Stomach smooth muscle (tissue), 2 donors: ENCODE results near the gene NAV2.
"Not testable (repeated sequence)": the region's sequence is repeated elsewhere in the genome, so short reads cannot be mapped to it uniquely, and the experiment has no call there.

ENCODE experiments used
- H3K27ac ChIP-seq: one replicate; pipeline ENCODE4 v1.7.0; 2013; ENCODE audit warnings: mild to moderate bottlenecking, low read length, inconsistent platforms
- H3K27me3 ChIP-seq, 2 donors: one replicate each; pipeline ENCODE4 v1.7.0; 2013; ENCODE audit warnings: low read length in 2 of 2; ENCODE audit not compliant: insufficient read depth in 2 of 2, control insufficient read depth in 1 of 2
- H3K36me3 ChIP-seq, 2 donors: one replicate each; pipeline ENCODE4 v1.7.0; 2013; ENCODE audit warnings: low read length in 2 of 2; ENCODE audit not compliant: control insufficient read depth in 2 of 2, insufficient read depth in 2 of 2
- H3K4me1 ChIP-seq: one replicate; pipeline ENCODE4 v1.7.0; 2013; ENCODE audit warnings: low read length; ENCODE audit not compliant: control insufficient read depth, insufficient read depth
- H3K4me3 ChIP-seq, 2 donors: one replicate each; pipeline ENCODE4 v1.7.0; 2013; ENCODE audit warnings: low read length in 2 of 2
- H3K9ac ChIP-seq, 2 donors: one replicate each; pipeline ENCODE4 v1.7.0; 2013; ENCODE audit warnings: low read length in 2 of 2, mild to moderate bottlenecking in 1 of 2
- H3K9me3 ChIP-seq, 2 donors: one replicate each; pipeline ENCODE4 v1.7.0; 2013; ENCODE audit warnings: low read length in 2 of 2; ENCODE audit not compliant: control insufficient read depth in 2 of 2
- donor health status: healthy.
- donor health status: Pancreatic carcinoma.

Gene NAV2

DNA sequence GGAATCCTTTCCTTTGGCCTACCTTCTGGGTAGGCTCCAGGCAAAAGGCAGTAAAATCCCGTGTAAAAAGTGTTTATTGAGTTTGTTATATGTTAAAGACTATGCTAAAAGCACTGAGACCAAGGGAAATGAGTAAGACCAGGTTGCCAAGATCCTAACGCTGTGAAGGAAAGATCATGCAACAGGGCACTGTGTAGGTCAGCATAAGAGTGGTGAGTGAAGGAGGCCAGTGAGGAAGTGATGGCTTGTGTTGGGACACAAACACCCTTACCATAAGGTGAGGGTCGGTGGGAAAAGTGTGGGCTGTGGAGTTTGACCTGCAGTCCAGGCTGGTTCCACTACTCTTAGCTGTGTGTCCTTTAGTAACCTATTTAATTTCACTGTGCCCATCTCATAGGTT lies 245.6 kb downstream of the NAV2 start:
- H3K9ac ChIP-seq: no peak overlapping the region
- no peak overlapping the region for H3K27ac ChIP-seq

DNA sequence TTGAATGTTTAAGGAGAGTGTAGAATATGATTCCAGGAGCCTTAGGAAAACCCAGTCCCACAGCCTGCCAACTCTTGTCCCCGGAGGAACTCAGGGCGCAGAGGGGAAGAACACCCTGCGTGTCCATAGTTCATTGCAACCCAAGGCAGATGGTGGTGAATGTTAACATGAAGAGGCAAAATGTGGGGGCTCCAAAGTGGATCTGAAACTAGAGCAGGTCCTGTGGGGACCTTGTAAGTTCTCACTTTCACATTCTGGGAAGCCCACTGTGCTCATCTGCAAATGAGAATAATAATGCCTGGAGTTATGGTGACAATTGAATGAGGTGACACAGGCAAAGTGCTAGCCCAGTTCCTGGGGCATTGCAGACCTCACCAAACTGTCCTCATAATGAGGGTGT lies 246.6 kb downstream of the NAV2 start:
- Histone ChIP-seq H3K9me3 (no peaks in the 10 kb centered on the region), H3K36me3 (peaks cover 17 to 34% of the 10 kb centered on the region in 2 donors), H3K9ac (no peak overlapping the region), H3K27me3 (no peaks in the 10 kb centered on the region), H3K4me1 (peaks cover 17% of the 10 kb centered on the region), H3K4me3 (no peak overlapping the region), H3K27ac (no peak overlapping the region)

More for the DNA sequence above, 245.6 kb downstream of the NAV2 start:
- no peaks in the 10 kb centered on the region for H3K9me3 ChIP-seq
- H3K27me3 ChIP-seq: no peaks in the 10 kb centered on the region
- peaks cover 17 to 27% of the 10 kb centered on the region in 2 donors for H3K36me3 ChIP-seq
- H3K4me3 ChIP-seq: no peak overlapping the region
- H3K4me1 ChIP-seq: peaks cover 27% of the 10 kb centered on the region

DNA sequence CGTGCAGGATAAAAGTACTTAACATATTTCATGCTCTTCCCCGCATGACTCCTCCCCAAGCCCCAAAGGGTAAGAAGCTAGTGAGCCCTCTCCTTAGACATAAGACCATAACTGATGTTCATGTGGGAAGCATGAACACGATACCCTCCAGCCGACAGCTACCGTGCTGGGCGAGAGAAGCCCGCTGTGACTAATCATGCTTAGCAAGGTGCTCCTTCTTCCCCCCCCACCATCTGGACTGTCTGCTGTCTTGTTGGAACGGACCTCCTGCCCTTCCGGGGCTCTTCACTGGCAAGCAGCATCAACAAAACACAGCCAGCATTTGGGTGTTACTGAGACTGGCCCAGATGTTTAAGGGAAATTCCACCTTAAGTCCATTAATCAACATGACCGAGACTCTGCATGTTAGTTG lies 247.0 kb downstream of the NAV2 start:
- Histone ChIP-seq H3K9me3 (no peaks in the 10 kb centered on the region), H3K4me3 (no peak overlapping the region), H3K36me3 (peaks cover 17 to 34% of the 10 kb centered on the region in 2 donors), H3K27ac (no peak overlapping the region), H3K27me3 (no peaks in the 10 kb centered on the region), H3K9ac (no peak overlapping the region), H3K4me1 (peaks cover 13% of the 10 kb centered on the region)

DNA sequence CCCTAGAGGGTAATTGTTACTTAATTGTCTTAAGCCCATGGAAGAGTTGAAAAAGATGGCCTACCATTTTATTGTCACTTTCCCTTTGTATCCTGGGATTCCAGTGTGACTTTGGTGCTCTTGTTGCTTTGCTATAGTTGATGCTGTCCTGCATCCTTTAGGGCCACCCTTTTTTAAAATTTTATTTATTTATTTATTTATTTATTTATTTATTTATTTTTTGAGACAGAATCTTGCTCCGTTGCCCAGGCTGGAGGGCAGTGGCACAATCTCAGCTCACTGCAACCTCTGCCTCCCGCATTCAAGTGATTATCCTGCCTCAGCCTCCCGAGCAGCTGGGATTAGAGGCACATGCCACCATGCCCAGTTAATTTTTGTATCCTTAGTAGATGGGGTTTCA lies 247.8 kb downstream of the NAV2 start:
- not testable (repeated sequence) for H3K27me3 ChIP-seq, H3K27ac ChIP-seq, H3K9ac ChIP-seq, H3K4me3 ChIP-seq, H3K9me3 ChIP-seq
- Histone ChIP-seq H3K36me3 (peaks cover 17 to 31% of the 10 kb centered on the region in 2 donors), H3K4me1 (peaks cover 10% of the 10 kb centered on the region)

DNA sequence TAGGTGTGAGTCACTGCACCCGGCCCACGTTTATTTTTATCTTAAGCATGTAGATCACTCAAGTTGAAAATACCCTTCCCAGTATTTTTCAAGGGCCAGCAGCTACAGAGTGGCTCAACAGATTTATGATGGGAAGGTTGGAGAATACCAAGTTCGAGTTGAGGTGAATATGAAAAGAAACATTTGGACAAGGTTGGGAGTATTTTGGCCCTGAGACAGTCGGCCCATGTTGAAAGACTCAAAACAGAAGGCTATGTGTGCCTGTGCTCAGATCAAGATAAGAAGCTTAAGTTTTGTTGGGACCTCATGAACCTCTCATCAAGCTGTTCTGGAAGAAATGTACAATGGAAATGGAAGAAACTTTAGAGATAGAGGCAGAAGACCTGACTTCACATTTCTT lies 248.6 kb downstream of the NAV2 start:
- Histone ChIP-seq H3K36me3 (peaks cover 22 to 36% of the 10 kb centered on the region in 2 donors), H3K4me3 (no peak overlapping the region), H3K27me3 (no peaks in the 10 kb centered on the region), H3K9ac (no peak overlapping the region), H3K27ac (no peak overlapping the region), H3K9me3 (no peaks in the 10 kb centered on the region), H3K4me1 (peaks cover 10% of the 10 kb centered on the region)

DNA sequence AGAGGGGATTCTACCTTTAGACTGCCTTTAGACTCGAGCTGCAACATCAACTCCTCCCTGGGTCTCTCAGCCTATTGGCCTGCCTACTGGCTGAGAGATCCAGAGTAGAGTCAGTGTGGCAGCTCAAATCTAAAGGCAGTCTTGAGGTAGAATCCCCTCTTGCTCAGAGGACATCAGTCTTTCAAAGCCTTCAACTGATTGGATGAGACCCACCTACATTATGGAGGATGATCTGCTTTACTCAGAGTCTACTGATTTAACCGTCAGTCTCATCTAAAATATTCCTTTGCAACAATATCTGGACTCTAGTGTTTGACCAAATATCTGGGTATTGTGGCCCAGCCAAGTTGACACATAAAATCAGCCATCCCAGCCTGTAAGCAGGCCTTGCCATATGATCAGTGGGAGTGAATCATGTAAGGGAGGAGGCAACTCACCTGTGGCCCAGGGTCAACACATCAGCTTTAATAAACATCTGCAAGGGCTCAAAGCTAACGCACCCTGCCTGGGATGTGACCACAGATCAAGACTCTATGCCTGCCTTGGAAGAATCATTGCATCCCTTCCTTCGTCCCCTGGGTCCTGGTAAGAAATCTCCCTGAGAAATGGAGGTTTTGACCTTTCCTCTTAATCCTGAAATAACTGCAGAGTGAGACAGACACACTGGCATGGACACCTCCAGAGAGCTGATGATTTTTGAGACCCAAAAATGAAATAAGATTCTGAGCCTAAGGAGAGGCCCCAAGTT lies 249.6 kb downstream of the NAV2 start:
- no peak overlapping the region for H3K9ac ChIP-seq
- no peaks in the 10 kb centered on the region for H3K9me3 ChIP-seq
- peaks cover 26 to 35% of the 10 kb centered on the region in 2 donors for H3K36me3 ChIP-seq
- peaks cover 10% of the 10 kb centered on the region for H3K4me1 ChIP-seq
- H3K27me3 ChIP-seq: no peaks in the 10 kb centered on the region
- no peak overlapping the region for H3K27ac ChIP-seq
- no peak overlapping the region for H3K4me3 ChIP-seq

DNA sequence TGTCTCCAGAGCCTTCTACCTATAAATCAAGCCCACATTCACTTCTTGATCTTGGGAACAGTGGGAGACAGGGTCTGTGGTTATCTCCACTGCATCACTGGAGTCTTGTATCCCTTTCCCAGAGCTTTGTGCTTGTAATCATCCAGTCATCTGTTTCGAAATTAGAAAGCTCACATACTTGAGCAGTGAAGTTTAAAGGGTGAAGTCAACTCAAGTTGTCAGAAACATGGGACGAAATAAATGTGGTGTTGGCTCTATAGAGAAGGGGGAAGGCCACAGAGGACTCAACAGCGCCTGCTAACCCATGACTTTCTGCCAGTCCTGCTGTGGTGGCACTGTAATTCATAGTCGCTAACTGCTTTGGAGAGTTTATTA lies 250.2 kb downstream of the NAV2 start:
- Histone ChIP-seq H3K27ac (no peak overlapping the region), H3K27me3 (no peaks in the 10 kb centered on the region), H3K4me3 (no peak overlapping the region), H3K36me3 (peaks cover 22 to 36% of the 10 kb centered on the region in 2 donors), H3K4me1 (peaks cover 10% of the 10 kb centered on the region), H3K9ac (no peak overlapping the region), H3K9me3 (no peaks in the 10 kb centered on the region)

DNA sequence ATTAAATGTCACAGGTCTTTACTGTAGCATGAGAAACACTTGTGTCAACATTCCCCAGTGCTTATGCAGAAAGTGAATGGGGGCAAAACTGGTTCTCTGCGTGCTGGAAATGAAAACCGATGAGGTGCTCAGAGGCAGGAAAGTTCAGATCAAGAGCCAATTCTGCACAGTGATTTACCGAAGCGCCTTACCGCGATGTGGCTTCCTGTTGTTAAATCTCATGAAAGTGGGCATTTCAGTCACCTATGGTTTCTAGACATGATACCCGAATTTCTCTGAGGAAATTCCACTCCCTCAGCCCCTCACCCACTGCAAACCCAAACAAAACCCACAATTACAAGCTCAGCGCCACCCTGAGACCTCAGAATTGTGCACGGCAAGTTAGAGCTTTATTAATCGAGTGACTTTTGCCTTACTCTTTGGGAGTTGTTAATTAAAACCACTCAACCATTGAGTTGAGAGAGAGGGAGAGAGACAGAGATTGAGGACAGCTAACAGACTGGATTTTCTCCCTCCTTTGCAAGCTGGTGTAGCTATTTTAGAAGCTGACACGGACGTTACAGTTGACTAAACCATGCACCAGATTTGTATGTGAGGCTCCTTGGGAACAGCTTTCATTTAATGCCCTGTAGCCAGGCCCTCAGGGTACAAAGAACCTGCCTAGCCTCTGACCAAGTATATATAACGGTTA lies 251.2 kb downstream of the NAV2 start:
- peaks cover 22 to 39% of the 10 kb centered on the region in 2 donors for H3K36me3 ChIP-seq
- no peak overlapping the region for H3K4me3 ChIP-seq
- H3K4me1 ChIP-seq: peaks cover 3% of the 10 kb centered on the region
- H3K9ac ChIP-seq: no peak overlapping the region
- H3K9me3 ChIP-seq: no peaks in the 10 kb centered on the region
- no peak overlapping the region for H3K27ac ChIP-seq
- no peaks in the 10 kb centered on the region for H3K27me3 ChIP-seq

DNA sequence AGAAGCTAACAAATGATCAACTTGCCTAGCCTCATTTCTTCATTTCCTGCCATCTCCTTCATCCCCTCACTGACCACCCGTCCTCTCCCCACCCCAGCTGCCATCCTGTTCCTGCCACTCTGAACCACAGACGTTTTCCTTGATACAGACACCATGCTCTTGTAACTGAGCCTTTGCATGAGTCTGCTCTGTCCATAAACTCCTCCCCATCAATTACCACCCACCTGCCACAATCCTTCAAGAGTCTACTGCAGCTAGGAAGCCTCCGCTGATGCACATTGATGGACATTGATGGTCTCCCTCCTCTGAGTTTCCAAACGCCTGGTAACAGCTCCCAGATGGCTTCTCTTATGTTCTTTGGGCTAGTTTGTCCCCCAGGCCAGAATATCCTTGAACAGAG lies 253.8 kb downstream of the NAV2 start:
- no peak overlapping the region for H3K9ac ChIP-seq
- H3K4me3 ChIP-seq: no peak overlapping the region
- no peaks in the 10 kb centered on the region for H3K9me3 ChIP-seq
- H3K27ac ChIP-seq: no peak overlapping the region
- H3K27me3 ChIP-seq: no peaks in the 10 kb centered on the region
- no peaks in the 10 kb centered on the region for H3K4me1 ChIP-seq
- H3K36me3 ChIP-seq: peaks cover 22 to 36% of the 10 kb centered on the region in 2 donors

DNA sequence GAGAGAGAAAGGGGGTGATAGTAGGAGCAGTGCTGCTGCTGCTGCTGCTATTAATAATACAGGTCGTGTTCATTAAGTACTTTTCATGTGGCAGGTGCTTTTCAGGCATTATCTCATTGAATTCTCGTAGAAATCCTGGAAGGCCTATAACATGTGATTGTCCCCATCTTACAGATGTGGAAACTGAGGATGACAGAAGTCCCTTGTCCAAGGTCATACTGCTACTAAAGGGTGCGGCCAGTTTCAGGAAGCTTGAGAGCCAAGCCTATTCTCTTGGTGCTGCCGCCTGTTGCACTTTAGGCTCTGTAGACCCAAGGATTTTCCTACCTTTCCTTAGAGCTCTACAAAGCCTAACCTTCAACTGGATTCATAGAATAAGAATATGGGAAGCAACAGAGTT lies 254.3 kb downstream of the NAV2 start:
- Histone ChIP-seq H3K9me3 (no peaks in the 10 kb centered on the region), H3K36me3 (peaks cover 18 to 33% of the 10 kb centered on the region in 2 donors), H3K4me1 (no peaks in the 10 kb centered on the region), H3K9ac (no peak overlapping the region), H3K4me3 (no peak overlapping the region), H3K27me3 (no peaks in the 10 kb centered on the region), H3K27ac (no peak overlapping the region)

DNA sequence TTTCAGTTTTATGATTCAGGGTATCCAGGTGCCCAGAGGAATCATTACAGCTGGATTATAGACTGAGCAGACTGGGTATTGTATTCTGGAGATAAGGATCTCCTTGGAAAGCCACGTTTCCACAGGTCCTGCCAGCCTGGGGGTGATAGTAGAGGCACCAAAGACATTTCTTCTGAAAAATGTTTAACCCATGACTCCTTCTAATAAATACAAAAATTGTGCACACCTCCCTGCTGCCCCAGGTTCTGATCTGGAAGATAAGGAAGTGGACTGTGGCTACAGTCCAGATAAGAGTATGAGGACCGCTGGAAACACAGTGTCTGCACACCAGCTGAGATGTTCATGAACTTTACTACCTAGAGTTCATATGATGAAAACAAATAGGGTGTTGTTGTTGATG lies 255.2 kb downstream of the NAV2 start:
- Histone ChIP-seq H3K9ac (no peak overlapping the region), H3K36me3 (peaks cover 15 to 33% of the 10 kb centered on the region in 2 donors), H3K9me3 (no peaks in the 10 kb centered on the region), H3K4me1 (no peaks in the 10 kb centered on the region), H3K4me3 (no peak overlapping the region), H3K27me3 (no peaks in the 10 kb centered on the region), H3K27ac (no peak overlapping the region)
